GM18526 (cell line): ENCODE data around the gene TMEM269.

Experiments used
- POLR2A ChIP-seq: IDR thresholded peaks from 3 replicates; pipeline ENCODE4 v1.6.1; 2011; ENCODE audit not compliant: insufficient read length; ENCODE audit errors: extremely low read depth

The TMEM269 gene

GRCh38 chr1:42762269-42762668 lies 22.5 kb upstream of the TMEM269 start:
- no peak for TF ChIP-seq POLR2A

DNA sequence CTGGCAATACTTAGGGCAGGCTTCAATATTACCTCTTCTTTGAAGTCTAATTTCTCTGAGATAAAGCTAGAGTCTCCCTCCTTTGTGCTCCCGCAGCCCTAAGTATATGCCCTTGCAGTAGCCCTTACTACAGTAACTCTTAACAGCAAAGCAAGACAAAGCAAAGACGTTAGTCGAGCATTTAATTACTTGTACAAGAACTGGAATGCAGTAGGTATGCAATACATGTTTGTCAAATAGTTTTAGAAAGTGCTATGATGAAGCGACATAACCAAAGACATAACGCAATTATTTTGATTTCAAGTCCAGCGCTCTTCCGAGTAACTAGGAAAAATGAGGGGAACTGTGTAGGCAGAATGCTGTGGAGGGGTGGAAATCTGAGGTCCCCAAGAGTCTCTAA lies 19.5 kb upstream of the TMEM269 start:
- TF ChIP-seq POLR2A, result no peak

- TF ChIP-seq POLR2A, result no peak
Observed at GRCh38 chr1:42765832-42766740, 18.7 kb upstream of the TMEM269 start.

GRCh38 chr1:42766741-42767509 lies 17.9 kb upstream of the TMEM269 start, which contains the start of the genes C1orf50 and P3H1:
Gene C1orf50 (plus strand): TSS chr1:42767249. CDS start chr1:42767312, 63 bp downstream.
Gene P3H1 (minus strand): TSS chr1:42767028. CDS start chr1:42766971, 57 bp downstream.
- TF ChIP-seq POLR2A, result peak; percentile 98

DNA sequence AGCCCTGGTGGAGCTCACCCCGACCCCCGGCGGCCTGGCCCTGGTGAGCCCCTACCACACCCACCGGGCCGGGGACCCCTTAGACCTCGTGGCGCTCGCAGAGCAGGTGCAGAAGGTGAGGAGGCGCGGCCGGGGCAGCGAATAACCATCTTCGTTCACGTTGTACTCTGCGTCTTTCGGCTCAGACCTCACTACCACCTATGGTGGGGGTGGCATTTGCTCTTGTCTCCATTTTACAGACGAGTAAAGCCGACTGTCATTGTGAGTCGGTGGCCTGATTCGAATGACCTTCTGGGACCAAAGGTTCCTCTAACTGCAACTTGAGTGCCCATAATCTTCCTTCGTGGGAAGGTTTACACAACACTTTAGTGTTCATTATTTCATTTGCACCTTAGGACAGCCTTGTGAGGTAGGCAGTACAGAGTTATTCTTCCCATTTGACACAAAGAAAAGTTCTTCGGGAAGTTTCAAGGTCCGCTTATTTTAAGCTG lies 17.2 kb upstream of the TMEM269 start:
- TF ChIP-seq POLR2A, result no peak

DNA sequence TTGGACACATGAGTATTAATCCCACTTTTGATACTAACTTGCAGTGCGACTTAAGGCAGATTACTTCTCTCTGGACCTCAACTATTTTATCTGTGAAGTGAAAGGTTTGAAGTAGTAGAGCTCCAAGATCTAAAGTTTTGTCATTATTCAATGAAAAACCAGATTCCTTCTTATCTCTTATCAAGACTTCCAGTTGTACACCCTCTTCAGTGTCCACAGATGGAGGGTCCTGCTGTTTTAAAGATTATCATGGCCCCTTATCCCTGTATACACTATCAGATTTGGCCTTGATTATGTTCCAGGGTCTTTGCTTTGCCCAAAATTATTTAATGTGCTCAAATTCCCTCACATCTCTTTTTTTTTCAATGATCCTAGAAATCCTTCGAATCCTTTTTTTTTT lies 16.6 kb upstream of the TMEM269 start:
- no peak for TF ChIP-seq POLR2A

DNA sequence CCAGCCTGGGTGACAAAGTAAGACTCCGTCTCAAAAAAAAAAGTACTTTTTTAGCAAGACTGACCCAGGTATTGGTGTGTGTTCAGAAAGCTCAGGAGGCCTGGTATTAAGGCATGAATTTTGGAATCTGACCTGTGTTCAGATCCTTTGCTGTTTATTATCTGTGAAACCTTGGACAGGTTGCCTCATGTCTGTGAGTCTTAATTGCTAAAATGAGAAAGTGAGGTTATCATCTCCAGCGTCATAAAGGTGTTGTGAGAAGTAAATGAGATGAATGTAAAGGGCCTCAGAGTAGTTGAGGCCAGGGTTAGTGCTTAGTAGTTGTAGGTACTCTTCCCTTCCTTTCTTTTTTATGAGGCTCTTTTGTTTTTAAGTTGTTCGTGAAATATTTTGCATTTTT lies 15.0 kb upstream of the TMEM269 start:
- TF ChIP-seq POLR2A, result no peak

DNA sequence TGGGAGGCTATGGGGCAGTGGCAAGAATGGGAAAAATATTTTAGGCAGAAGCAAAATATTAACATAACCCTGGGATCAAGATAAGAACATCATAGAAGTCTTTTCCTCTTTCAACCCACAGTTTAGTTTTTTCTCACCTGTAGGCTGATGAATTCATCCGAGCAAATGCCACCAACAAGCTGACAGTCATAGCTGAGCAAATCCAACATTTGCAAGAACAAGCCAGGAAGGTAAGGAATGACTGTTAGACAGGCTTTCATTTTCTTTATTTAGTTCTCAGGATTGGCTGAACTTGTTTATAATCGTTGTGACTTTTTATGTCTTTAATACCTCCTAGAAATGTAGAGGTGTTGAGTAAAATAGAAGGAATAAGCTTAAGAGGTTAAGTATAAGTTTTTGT lies 11.4 kb upstream of the TMEM269 start:
- no peak for TF ChIP-seq POLR2A

GRCh38 chr1:42774928-42775526 lies 9.8 kb upstream of the TMEM269 start:
- TF ChIP-seq POLR2A, result no peak

DNA sequence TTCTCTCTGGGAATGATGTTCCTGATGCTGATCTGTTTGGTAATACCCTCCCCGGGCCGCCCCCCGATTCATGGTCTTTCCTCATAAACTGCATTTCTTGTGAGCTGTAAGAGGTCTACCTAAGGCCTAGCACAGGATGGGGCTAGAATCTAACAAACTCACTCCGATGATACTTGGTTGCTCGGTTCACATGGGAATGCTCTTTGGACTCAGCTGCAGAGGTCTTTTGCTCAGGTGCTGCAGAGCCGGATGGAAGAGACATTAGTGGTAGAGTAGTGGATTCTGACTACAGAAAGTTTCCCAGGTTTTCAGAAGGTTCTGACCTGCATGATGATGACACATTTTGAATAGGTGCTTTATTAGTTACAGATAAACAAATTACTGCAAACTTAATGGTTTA lies 8.3 kb upstream of the TMEM269 start:
- no peak for TF ChIP-seq POLR2A

DNA sequence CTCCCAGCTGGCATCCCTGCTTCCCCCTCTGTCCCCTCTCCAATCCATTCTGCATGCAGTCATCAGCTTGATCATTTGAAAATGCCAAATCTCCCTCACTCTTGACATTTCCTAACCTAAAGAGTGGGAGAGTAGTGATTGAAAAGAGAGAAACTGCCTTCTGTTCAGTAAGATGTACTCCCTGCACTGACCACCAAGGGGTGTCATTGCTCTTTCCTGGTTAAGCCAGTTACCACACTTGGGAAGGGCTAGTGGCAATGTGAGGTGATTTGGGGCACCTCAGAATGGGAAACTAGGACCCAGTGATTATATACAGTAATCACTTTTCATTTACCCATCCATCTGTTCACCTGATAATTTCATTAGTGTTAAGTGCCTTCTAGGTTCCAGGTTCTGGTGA lies 6.9 kb upstream of the TMEM269 start:
- TF ChIP-seq POLR2A, result no peak

DNA sequence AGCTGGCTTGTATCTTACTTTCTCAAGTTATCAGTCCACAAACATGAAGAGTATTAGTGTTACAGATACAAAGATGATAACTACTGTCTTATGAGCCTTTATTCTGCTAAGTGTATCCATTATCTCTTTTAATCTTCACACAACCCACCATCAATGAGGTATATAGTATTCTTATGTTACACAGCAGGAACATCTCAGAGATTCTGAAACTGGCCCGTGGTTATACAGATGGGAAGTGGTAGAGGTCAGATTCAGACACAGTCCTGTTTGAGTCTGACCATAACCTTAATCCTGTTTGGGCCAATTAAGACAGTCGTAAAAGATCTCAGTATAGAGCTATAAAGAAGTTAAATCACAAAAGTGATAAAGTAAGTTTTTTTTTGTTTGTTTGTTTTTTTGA lies 5.1 kb upstream of the TMEM269 start:
- no peak for TF ChIP-seq POLR2A

GRCh38 chr1:42780176-42780575 lies 4.6 kb upstream of the TMEM269 start:
- TF ChIP-seq POLR2A, result no peak

- TF ChIP-seq POLR2A, result no peak
Observed at GRCh38 chr1:42783092-42783491, 1.7 kb upstream of the TMEM269 start.

DNA sequence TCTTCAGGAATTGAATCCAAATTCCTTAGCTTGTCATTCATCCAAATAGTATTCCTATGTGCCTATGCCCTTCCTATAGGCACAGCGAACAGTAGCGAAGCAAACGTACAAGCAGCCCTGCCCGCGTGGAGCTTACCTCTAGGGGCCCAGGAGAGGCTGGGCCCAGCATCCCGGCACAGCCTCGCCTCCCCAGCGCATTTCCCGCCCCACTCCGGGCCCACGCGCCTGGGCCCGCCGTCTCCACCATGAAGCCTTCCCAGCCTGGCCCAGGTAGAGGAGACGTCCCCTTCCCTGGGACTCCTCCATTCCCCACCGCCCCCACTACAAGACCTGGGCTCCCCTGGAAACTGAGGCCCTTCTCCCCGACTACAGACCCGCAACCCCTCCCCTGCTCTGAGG lies 245 bp upstream of the TMEM269 start:
- TF ChIP-seq POLR2A, result no peak
